Hepatocyte (in vitro differentiated cells): ENCODE data around the gene CPA5.

Source experiments
- EZH2 ChIP-seq: fragments of 200-600 bp; sonication (generic); IDR thresholded peaks from 2 replicates; pipeline ENCODE4 v1.6.1; 2016; ENCODE audit warnings: antibody characterized with exemption, mild to moderate bottlenecking, borderline replicate concordance
- TF ChIP-seq, protein P1 (sequence below): fragments of 200-600 bp; sonication (generic); IDR thresholded peaks from 2 replicates; pipeline ENCODE4 v1.5.1; 2016; ENCODE audit warnings: antibody characterized with exemption, mild to moderate bottlenecking; ENCODE audit not compliant: poor library complexity

DNA sequence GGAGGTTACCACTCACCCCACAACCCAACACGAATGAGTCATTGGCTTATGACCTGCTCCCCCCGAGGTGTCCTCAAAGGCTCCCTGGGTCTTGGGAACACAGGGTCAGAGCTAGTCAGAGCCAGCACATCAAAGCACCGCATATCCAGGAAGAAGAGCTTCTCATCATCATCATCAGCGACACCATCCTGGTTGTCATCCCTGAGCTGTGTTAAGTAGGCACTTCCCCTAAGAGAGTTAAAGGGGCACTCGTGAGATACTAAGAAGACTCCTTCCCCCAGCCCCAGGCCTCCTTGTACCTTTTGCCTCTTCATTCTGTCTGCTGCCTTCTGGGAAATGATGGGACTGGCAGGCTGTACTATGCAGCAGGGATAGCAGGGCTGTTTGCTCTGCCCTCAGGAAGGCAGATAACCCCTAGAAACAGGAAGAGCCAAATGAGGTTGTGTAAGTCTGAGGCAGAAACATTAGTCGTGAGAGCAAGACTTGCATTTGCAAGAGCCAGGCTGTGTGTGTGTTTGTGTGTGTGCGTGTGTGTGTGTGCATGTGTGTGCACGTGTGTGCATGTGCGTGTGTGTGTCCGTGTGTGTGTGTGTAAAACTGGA, 24.6 kb downstream of the CPA5 start:
- TF ChIP-seq, protein P1, sequence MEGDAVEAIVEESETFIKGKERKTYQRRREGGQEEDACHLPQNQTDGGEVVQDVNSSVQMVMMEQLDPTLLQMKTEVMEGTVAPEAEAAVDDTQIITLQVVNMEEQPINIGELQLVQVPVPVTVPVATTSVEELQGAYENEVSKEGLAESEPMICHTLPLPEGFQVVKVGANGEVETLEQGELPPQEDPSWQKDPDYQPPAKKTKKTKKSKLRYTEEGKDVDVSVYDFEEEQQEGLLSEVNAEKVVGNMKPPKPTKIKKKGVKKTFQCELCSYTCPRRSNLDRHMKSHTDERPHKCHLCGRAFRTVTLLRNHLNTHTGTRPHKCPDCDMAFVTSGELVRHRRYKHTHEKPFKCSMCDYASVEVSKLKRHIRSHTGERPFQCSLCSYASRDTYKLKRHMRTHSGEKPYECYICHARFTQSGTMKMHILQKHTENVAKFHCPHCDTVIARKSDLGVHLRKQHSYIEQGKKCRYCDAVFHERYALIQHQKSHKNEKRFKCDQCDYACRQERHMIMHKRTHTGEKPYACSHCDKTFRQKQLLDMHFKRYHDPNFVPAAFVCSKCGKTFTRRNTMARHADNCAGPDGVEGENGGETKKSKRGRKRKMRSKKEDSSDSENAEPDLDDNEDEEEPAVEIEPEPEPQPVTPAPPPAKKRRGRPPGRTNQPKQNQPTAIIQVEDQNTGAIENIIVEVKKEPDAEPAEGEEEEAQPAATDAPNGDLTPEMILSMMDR = no peak
- no peak for TF ChIP-seq EZH2
